IMR-90 (cell line): Measurements from ENCODE around the gene ATP1A2. TPM values are rescaled to one million over a fixed set of nuclear protein-coding genes. Genes with fewer than 3 reads are reported as not detected.

Source experiments
- ATAC-seq: fragments of 200-7000 bp; cut with Tn5 transposase; 2 replicates; pipeline ENCODE4 v1.9.1; 2020; ENCODE audit warnings: low read depth, mild to moderate bottlenecking, moderate library complexity
- BruUV-seq: library from RNA; stranded (reverse); fragments of 400-500 nt; replicated peaks from 2 replicates; lab custom pipeline; 2021; lab: Mats Ljungman, UMichigan
- CTCF ChIA-PET: fragments of 300-600 bp; formaldehyde crosslinking; extraction: SDS; loops from one replicate; lab custom pipeline; 2021; ENCODE audit warnings: antibody characterized with exemption; lab: Yijun Ruan, JAX
- POLR2A ChIA-PET: fragments of 300-600 bp; sonication (Branson Sonifier 250); formaldehyde crosslinking; loops from one replicate; lab custom pipeline; 2022; ENCODE audit warnings: antibody characterized with exemption; ENCODE audit not compliant: unreplicated experiment; lab: Charles Lee
- DNase-seq: peaks from one replicate; pipeline ENCODE4 v3.0.0; 2013
- H2AFZ ChIP-seq: replicated peaks from 2 replicates; pipeline ENCODE3; 2013; ENCODE audit warnings: low read length, mild to moderate bottlenecking; ENCODE audit not compliant: poor library complexity
- H2AK5ac ChIP-seq: 2 replicates; pipeline ENCODE4 v1.6.1; 2013; ENCODE audit warnings: low read depth, low read length, inconsistent platforms
- H2AK9ac ChIP-seq: replicated peaks from 2 replicates; pipeline ENCODE3; 2013; ENCODE audit warnings: mild to moderate bottlenecking, low read depth, low read length, moderate library complexity; ENCODE audit not compliant: poor library complexity
- H2BK120ac ChIP-seq: 2 replicates; pipeline ENCODE4 v1.6.1; 2013; ENCODE audit warnings: low read depth, low read length, inconsistent platforms
- H2BK15ac ChIP-seq: 3 replicates; pipeline ENCODE4 v1.6.1; 2013; ENCODE audit warnings: low read depth, low read length, inconsistent platforms
- H2BK20ac ChIP-seq: 2 replicates; pipeline ENCODE4 v1.6.1; 2013; ENCODE audit warnings: low read depth, mild to moderate bottlenecking, inconsistent platforms, low read length, moderate library complexity
- H2BK5ac ChIP-seq: 2 replicates; pipeline ENCODE4 v1.6.1; 2013; ENCODE audit warnings: mild to moderate bottlenecking, low read depth, low read length, inconsistent platforms; ENCODE audit not compliant: poor library complexity, severe bottlenecking
- H3K14ac ChIP-seq: replicated peaks from 2 replicates; pipeline ENCODE4 v1.6.1; 2013; ENCODE audit warnings: low read depth, low read length, inconsistent platforms
- H3K18ac ChIP-seq: 2 replicates; pipeline ENCODE4 v1.6.1; 2013; ENCODE audit warnings: low read depth, low read length, control low read depth
- H3K23ac ChIP-seq: 2 replicates; pipeline ENCODE4 v1.6.1; 2013; ENCODE audit warnings: low read depth, low read length, inconsistent platforms
- H3K27ac ChIP-seq: 2 replicates; pipeline ENCODE4 v1.5.1; 2013; ENCODE audit warnings: mild to moderate bottlenecking, control low read depth, low read length; ENCODE audit not compliant: insufficient read depth
- H3K27me3 ChIP-seq: 2 replicates; pipeline ENCODE4 v1.6.1; 2013; ENCODE audit warnings: low read length; ENCODE audit not compliant: control insufficient read depth, insufficient read depth
- H3K36me3 ChIP-seq: 2 replicates; pipeline ENCODE4 v1.6.1; 2013; ENCODE audit warnings: low read length, mixed read lengths; ENCODE audit not compliant: control insufficient read depth, insufficient read depth
- H3K4ac ChIP-seq: 2 replicates; pipeline ENCODE4 v1.6.1; 2013; ENCODE audit warnings: low read depth, low read length, inconsistent platforms
- H3K4me1 ChIP-seq: 2 replicates; pipeline ENCODE4 v1.6.1; 2013; ENCODE audit warnings: low read length, mixed read lengths; ENCODE audit not compliant: control insufficient read depth, insufficient read depth
- H3K4me2 ChIP-seq: 2 replicates; pipeline ENCODE4 v1.6.1; 2013; ENCODE audit warnings: low read depth, mild to moderate bottlenecking, control low read depth, low read length, moderate library complexity
- H3K4me3 ChIP-seq: 2 replicates; pipeline ENCODE4 v1.5.1; 2013; ENCODE audit warnings: low read depth, mild to moderate bottlenecking, control low read depth, low read length, moderate library complexity; ENCODE audit not compliant: insufficient read depth
- H3K56ac ChIP-seq: 2 replicates; pipeline ENCODE4 v1.6.1; 2013; ENCODE audit warnings: low read length, inconsistent platforms; ENCODE audit not compliant: insufficient read depth; ENCODE audit errors: extremely low read depth
- H3K79me1 ChIP-seq, 2 experiments: 2 replicates each; pipeline ENCODE4 v1.6.1; 2013; ENCODE audit warnings: low read length in 2 of 2, inconsistent platforms in 1 of 2, low read depth in 1 of 2
- H3K9ac ChIP-seq: 2 replicates; pipeline ENCODE4 v1.6.1; 2013; ENCODE audit warnings: low read depth, low read length, control low read depth
- H3K9me1 ChIP-seq: 2 replicates; pipeline ENCODE4 v1.6.1; 2013; ENCODE audit warnings: low read length, inconsistent platforms; ENCODE audit not compliant: insufficient read depth
- H3K9me3 ChIP-seq: 2 replicates; pipeline ENCODE4 v1.6.1; 2013; ENCODE audit warnings: low read length; ENCODE audit not compliant: control insufficient read depth, insufficient read depth
- H4K20me1 ChIP-seq: 2 replicates; pipeline ENCODE4 v1.6.1; 2013; ENCODE audit warnings: low read length, inconsistent platforms; ENCODE audit not compliant: insufficient read depth
- H4K5ac ChIP-seq: 2 replicates; pipeline ENCODE4 v1.6.1; 2013; ENCODE audit warnings: mild to moderate bottlenecking, low read depth, low read length, control low read depth
- H4K8ac ChIP-seq, 2 experiments: 2 replicates each; pipeline ENCODE4 v1.6.1; 2013; ENCODE audit warnings: low read depth in 2 of 2, low read length in 2 of 2, control low read depth in 1 of 2, inconsistent platforms in 1 of 2
- H4K91ac ChIP-seq: 2 replicates; pipeline ENCODE4 v1.6.1; 2013; ENCODE audit warnings: low read depth, low read length, inconsistent platforms; ENCODE audit not compliant: insufficient read depth
- CEBPB ChIP-seq: IDR thresholded peaks from 2 replicates; pipeline ENCODE4 v1.6.1; 2012; ENCODE audit warnings: low read depth, low read length, improper control_type of control experiment
- POLR2A ChIP-seq: IDR thresholded peaks from 2 replicates; pipeline ENCODE4 v1.6.1; 2012; ENCODE audit warnings: mild to moderate bottlenecking, low read depth, low read length
- WGBS, 2 experiments: methylation state at CpG; one replicate each; pipeline versions ENCODE4 v1.1.5 to v1.1.7; 2013; ENCODE audit warnings: missing lambda C conversion rate in 2 of 2; ENCODE audit not compliant: insufficient read length in 1 of 2; ENCODE audit errors: extremely low coverage in 2 of 2; 5-methylcytosine and 5-hydroxymethylcytosine counted together
- dilution Hi-C: fragments of 300-500 bp; cut with HindIII; formaldehyde crosslinking; loops from one replicate; pipeline ENCODE4 v1.14.3; 2018; ENCODE audit warnings: low sequenced_read_pairs; ENCODE audit not compliant: unreplicated experiment
- in situ Hi-C: fragments of 300-500 bp; cut with MboI; formaldehyde crosslinking; loops from 3 replicates; pipeline ENCODE4 v1.14.3; 2019; ENCODE audit warnings: low sequenced_read_pairs, inconsistent platforms, mixed read lengths
- intact Hi-C: fragments of 100-400 bp; cut with micrococcal nuclease; formaldehyde crosslinking; loops from 2 replicates; pipeline ENCODE4 v1.10.0; 2022
- polyA plus RNA-seq, 3 experiments: library from polyadenylated mRNA; depleted of rRNA; stranded (reverse); fragments of >200 nt; gene quantifications; 2 replicates each; pipeline ENCODE4 v1.2.3, GENCODE V29; 2012; ENCODE audit warnings: low replicate concordance in 1 of 3
- total RNA-seq: library from RNA; depleted of rRNA; stranded (reverse); fragments of >200 nt; gene quantifications from 2 replicates; pipeline ENCODE4 v1.2.3, GENCODE V29; 2012

Gene ATP1A2
- total and polyA plus RNA-seq, 2 of the 4 experiments (the other 2 are of a cell fraction): under 0.01 to 0.15 TPM

GRCh38 chr1:160117300-160117699, 1.7 kb downstream of the ATP1A2 start:
- H2BK5ac ChIP-seq: no peak overlapping the region
- no peak overlapping the region for H2BK15ac ChIP-seq
- no TSS peak for BruUV-seq
- no CpG with 5 or more reads among the region's 1 CpG for WGBS, 2 experiments
- peak overlapping the region; percentile 38 for H4K91ac ChIP-seq
- H2BK120ac ChIP-seq: no peak overlapping the region; the same call in 1 of the 2 replicates
- no peak for DNase-seq
- H3K36me3 ChIP-seq: no peaks in the 10 kb centered on the region
- no peak overlapping the region for H2AFZ ChIP-seq
- no peak overlapping the region; the same call in 1 of the 2 replicates for H3K4me2 ChIP-seq
- no peaks in the 10 kb centered on the region for H3K79me1 ChIP-seq
- peaks cover 46% of the 10 kb centered on the region for H3K27me3 ChIP-seq
- H3K9me1 ChIP-seq: no peaks in the 10 kb centered on the region; the same call in 1 of the 2 replicates
- peak overlapping the region; percentile 33 for H2AK9ac ChIP-seq
- peaks cover 15% of the 10 kb centered on the region; the same call in 1 of the 2 replicates for H3K4me1 ChIP-seq
- peak overlapping the region; percentile 43; the same call in 1 of the 2 replicates for H3K4ac ChIP-seq
- CTCF ChIA-PET: interaction anchor here (0.6 to 0.8 kb wide), 2 partner anchors 16 to 45 kb away, joined by 3 to 6 read pairs; no protein-coding TSS in a partner anchor
- no peak overlapping the region for H3K4me3 ChIP-seq
- intact Hi-C loops (no loop called here), in situ Hi-C loops (no loop called here), dilution Hi-C loops (no loop called here)
- no peaks in the 10 kb centered on the region for H3K9me3 ChIP-seq
- H3K9ac ChIP-seq: no peak overlapping the region
- H3K18ac ChIP-seq: peak overlapping the region; percentile 18; the same call in 1 of the 2 replicates
- H3K56ac ChIP-seq: no peak overlapping the region
- H4K8ac ChIP-seq: no peak overlapping the region
- no peak overlapping the region for H3K14ac ChIP-seq
- POLR2A ChIA-PET: no interaction called here
- no peak overlapping the region for H3K27ac ChIP-seq
- no peak; the same call in 1 of the 2 replicates for ATAC-seq
- peak overlapping the region; percentile 21; the same call in 1 of the 2 replicates for H4K5ac ChIP-seq
- H3K23ac ChIP-seq: peak overlapping the region; percentile 37; the same call in 1 of the 2 replicates
- H4K20me1 ChIP-seq: no peaks in the 10 kb centered on the region
- H2AK5ac ChIP-seq: no peak overlapping the region
- TF ChIP-seq POLR2A (no peak), CEBPB (peak; percentile 67)
- H2BK20ac ChIP-seq: no peak overlapping the region
